Adipocyte (in vitro differentiated cells): Measurements from ENCODE around the gene ABHD3.
"Not testable (repeated sequence)": the region's sequence is repeated elsewhere in the genome, so short reads cannot be mapped to it uniquely, and the experiment has no call there.

ENCODE experiments used
- DNase-seq: peaks from one replicate; pipeline ENCODE4 v3.0.0-alpha.2; 2015; ENCODE audit warnings: low read depth
- H3K27me3 ChIP-seq: replicated peaks from 2 replicates; pipeline ENCODE4 v1.7.0; 2013; ENCODE audit warnings: mild to moderate bottlenecking, low read length, moderate library complexity; ENCODE audit not compliant: control insufficient read depth, insufficient read depth
- H3K36me3 ChIP-seq: 2 replicates; pipeline ENCODE4 v1.7.0; 2013; ENCODE audit warnings: low read length, mild to moderate bottlenecking, moderate library complexity; ENCODE audit not compliant: control insufficient read depth, insufficient read depth, severe bottlenecking
- H3K4me1 ChIP-seq: 2 replicates; pipeline ENCODE4 v1.7.0; 2013; ENCODE audit warnings: mild to moderate bottlenecking, low read length, moderate library complexity; ENCODE audit not compliant: control insufficient read depth, insufficient read depth
- H3K4me3 ChIP-seq: 2 replicates; pipeline ENCODE4 v1.7.0; 2013; ENCODE audit warnings: mild to moderate bottlenecking, low read length, moderate library complexity
- H3K9ac ChIP-seq: 2 replicates; pipeline ENCODE4 v1.7.0; 2013; ENCODE audit warnings: mild to moderate bottlenecking, low read length, moderate library complexity
- H3K9me3 ChIP-seq: 2 replicates; pipeline ENCODE4 v1.7.0; 2013; ENCODE audit warnings: mild to moderate bottlenecking, low read length, moderate library complexity; ENCODE audit not compliant: control insufficient read depth

ABHD3 gene

GRCh38 chr18:21675354-21675753, 29.2 kb downstream of the ABHD3 start:
- H3K4me1 ChIP-seq, H3K36me3 ChIP-seq, H3K9ac ChIP-seq, DNase-seq, H3K9me3 ChIP-seq, H3K27me3 ChIP-seq, H3K4me3 ChIP-seq: not testable (repeated sequence)

GRCh38 chr18:21672521-21673267, 31.9 kb downstream of the ABHD3 start:
- Histone ChIP-seq H3K9me3 (no peaks in the 10 kb centered on the region), H3K4me1 (peaks cover 3% of the 10 kb centered on the region), H3K4me3 (no peak overlapping the region), H3K9ac (no peak overlapping the region), H3K36me3 (no peaks in the 10 kb centered on the region), H3K27me3 (no peaks in the 10 kb centered on the region)
- DNase-seq = no peak

GRCh38 chr18:21669736-21670285, 34.8 kb downstream of the ABHD3 start:
- H3K4me3 ChIP-seq = no peak overlapping the region
- H3K36me3 ChIP-seq = no peaks in the 10 kb centered on the region
- peaks cover 3% of the 10 kb centered on the region for H3K4me1 ChIP-seq
- no peaks in the 10 kb centered on the region for H3K9me3 ChIP-seq
- H3K9ac ChIP-seq = no peak overlapping the region
- H3K27me3 ChIP-seq = no peaks in the 10 kb centered on the region
- DNase-seq = no peak

- Histone ChIP-seq H3K27me3 (no peaks in the 10 kb centered on the region), H3K36me3 (peaks cover 6% of the 10 kb centered on the region), H3K4me3 (no peak overlapping the region), H3K9ac (no peak overlapping the region), H3K9me3 (no peaks in the 10 kb centered on the region), H3K4me1 (no peaks in the 10 kb centered on the region)
- no peak for DNase-seq
Measured at GRCh38 chr18:21664069-21664468, 40.5 kb downstream of the ABHD3 start.

GRCh38 chr18:21663578-21663977, 41.0 kb downstream of the ABHD3 start:
- H3K9ac ChIP-seq = no peak overlapping the region
- peaks cover 6% of the 10 kb centered on the region for H3K36me3 ChIP-seq
- no peak for DNase-seq
- H3K4me3 ChIP-seq = no peak overlapping the region
- H3K27me3 ChIP-seq = no peaks in the 10 kb centered on the region
- no peaks in the 10 kb centered on the region for H3K4me1 ChIP-seq
- H3K9me3 ChIP-seq = no peaks in the 10 kb centered on the region

- H3K36me3 ChIP-seq = peaks cover 6% of the 10 kb centered on the region
Measured at GRCh38 chr18:21662581-21662980, 42.0 kb downstream of the ABHD3 start.

GRCh38 chr18:21660078-21660477, 44.5 kb downstream of the ABHD3 start:
- peaks cover 6% of the 10 kb centered on the region for H3K36me3 ChIP-seq
- no peak overlapping the region for H3K4me3 ChIP-seq
- H3K27me3 ChIP-seq = no peaks in the 10 kb centered on the region
- H3K9ac ChIP-seq = no peak overlapping the region
- H3K4me1 ChIP-seq = peaks cover 11% of the 10 kb centered on the region
- DNase-seq = no peak
- no peaks in the 10 kb centered on the region for H3K9me3 ChIP-seq

More at GRCh38 chr18:21662581-21662980, 42.0 kb downstream of the ABHD3 start:
- Histone ChIP-seq H3K27me3 (no peaks in the 10 kb centered on the region), H3K9me3 (no peaks in the 10 kb centered on the region), H3K4me1 (no peaks in the 10 kb centered on the region), H3K9ac (no peak overlapping the region), H3K4me3 (no peak overlapping the region)
- no peak for DNase-seq

- Histone ChIP-seq H3K9ac (no peak overlapping the region), H3K27me3 (no peaks in the 10 kb centered on the region), H3K4me3 (no peak overlapping the region), H3K9me3 (no peaks in the 10 kb centered on the region), H3K36me3 (no peaks in the 10 kb centered on the region), H3K4me1 (peaks cover 11% of the 10 kb centered on the region)
- DNase-seq = peak; percentile 65
Measured at GRCh38 chr18:21656402-21656801, 48.2 kb downstream of the ABHD3 start.

GRCh38 chr18:21653361-21653760, 51.2 kb downstream of the ABHD3 start:
- peaks cover 11% of the 10 kb centered on the region for H3K4me1 ChIP-seq
- DNase-seq = no peak
- no peaks in the 10 kb centered on the region for H3K36me3 ChIP-seq
- no peak overlapping the region for H3K4me3 ChIP-seq
- H3K9me3 ChIP-seq = no peaks in the 10 kb centered on the region
- H3K9ac ChIP-seq = no peak overlapping the region
- H3K27me3 ChIP-seq = no peaks in the 10 kb centered on the region

- H3K9ac ChIP-seq = no peak overlapping the region
- peaks cover 11% of the 10 kb centered on the region for H3K4me1 ChIP-seq
- no peaks in the 10 kb centered on the region for H3K27me3 ChIP-seq
- no peak for DNase-seq
- no peaks in the 10 kb centered on the region for H3K9me3 ChIP-seq
- H3K4me3 ChIP-seq = no peak overlapping the region
- H3K36me3 ChIP-seq = no peaks in the 10 kb centered on the region
Measured at GRCh38 chr18:21652073-21652472, 52.5 kb downstream of the ABHD3 start.

GRCh38 chr18:21650311-21650710, 54.3 kb downstream of the ABHD3 start:
- no peaks in the 10 kb centered on the region for H3K36me3 ChIP-seq
- no peaks in the 10 kb centered on the region for H3K4me1 ChIP-seq
- H3K9me3 ChIP-seq = no peaks in the 10 kb centered on the region
- no peak for DNase-seq
- H3K4me3 ChIP-seq = no peak overlapping the region
- H3K9ac ChIP-seq = no peak overlapping the region
- H3K27me3 ChIP-seq = no peaks in the 10 kb centered on the region

GRCh38 chr18:21640375-21640774, 64.2 kb downstream of the ABHD3 start:
- H3K9ac ChIP-seq, H3K9me3 ChIP-seq, H3K36me3 ChIP-seq, DNase-seq, H3K27me3 ChIP-seq, H3K4me1 ChIP-seq, H3K4me3 ChIP-seq: not testable (repeated sequence)
